GM21360 (cell line): ENCODE measurements around the gene IL1RAPL2.

Experiments used
- ATAC-seq: cut with Tn5 transposase; IDR thresholded peaks from one replicate; pipeline ENCODE4 v1.9.1; 2021; ENCODE audit warnings: mild to moderate bottlenecking, moderate library complexity; ENCODE audit not compliant: unreplicated experiment

The IL1RAPL2 gene

DNA sequence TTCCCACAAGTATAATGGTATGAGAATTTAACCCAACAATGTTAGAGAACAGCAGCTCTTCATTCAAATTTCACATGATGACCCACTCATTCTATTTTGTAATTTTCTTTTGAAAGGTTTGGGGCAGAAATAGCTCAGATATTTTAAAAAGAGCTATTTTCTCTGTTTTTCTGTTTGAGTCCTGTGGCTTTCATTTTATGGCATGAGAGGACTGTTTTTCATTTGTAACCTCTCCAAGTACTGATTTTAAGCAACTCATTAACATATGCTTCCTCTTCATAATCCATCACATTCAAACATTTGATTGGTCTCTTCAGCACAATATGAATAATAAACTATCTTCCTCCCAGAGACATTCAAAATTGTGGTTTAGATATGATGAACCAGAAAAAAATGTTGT is 783.5 kb downstream of the IL1RAPL2 start:
- ATAC-seq: no peak

DNA sequence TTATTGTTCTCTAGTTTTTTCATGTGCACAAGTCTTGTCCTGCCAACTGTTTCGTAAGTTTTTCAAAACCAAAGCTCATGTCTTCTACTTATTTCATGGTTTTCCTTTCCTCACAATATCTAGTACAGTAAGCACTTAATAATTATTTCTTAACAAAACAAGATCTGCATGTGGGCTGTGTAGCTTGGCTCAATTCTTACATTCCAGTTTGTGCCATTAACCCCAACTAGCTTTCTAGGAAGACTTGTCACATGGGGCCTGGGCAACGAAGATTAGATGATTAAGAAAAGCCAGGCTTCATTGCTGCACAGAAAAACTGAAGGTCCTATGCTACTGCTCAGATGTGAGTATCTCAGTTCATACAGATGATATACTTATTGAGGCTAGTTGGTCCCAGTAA is 809.8 kb downstream of the IL1RAPL2 start:
- no peak for ATAC-seq

DNA sequence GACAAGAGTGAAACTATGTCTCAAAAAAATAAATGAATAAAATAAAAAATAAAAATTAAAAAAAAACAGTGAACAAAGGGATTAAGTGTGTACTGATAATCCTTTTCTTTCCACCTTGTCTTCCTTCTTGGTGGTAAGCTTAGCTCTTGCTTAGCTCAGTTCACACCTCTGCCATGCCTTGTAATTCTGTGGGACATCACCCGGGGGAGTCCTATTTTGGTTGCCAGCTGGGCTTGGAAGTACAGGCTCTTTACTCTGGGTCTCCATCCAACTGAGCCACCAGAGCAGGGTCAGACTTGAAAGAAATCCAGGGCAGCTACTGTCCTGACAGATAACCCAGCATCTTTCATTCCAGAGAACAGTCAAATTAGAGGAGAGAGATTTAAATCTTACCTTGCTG is 858.7 kb downstream of the IL1RAPL2 start:
- no peak for ATAC-seq

DNA sequence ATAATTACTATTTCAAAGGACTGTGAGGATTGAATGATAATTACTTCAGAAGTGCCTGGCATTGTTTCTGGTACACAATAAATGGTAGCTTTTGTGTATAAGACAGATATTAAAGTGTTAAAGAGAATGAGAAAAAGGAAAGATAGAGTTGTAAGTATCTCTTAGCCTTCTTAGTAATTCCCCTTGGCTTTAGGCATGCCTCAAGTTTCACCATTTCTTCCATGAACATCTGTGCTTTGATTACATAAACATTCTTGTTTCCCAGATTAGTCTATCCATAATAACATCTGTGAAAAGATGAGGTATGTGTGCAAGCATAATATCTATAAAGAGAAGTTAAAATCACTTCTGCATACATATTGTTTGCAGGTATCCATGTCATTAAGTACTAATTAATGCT is 885.4 kb downstream of the IL1RAPL2 start:
- no peak for ATAC-seq

DNA sequence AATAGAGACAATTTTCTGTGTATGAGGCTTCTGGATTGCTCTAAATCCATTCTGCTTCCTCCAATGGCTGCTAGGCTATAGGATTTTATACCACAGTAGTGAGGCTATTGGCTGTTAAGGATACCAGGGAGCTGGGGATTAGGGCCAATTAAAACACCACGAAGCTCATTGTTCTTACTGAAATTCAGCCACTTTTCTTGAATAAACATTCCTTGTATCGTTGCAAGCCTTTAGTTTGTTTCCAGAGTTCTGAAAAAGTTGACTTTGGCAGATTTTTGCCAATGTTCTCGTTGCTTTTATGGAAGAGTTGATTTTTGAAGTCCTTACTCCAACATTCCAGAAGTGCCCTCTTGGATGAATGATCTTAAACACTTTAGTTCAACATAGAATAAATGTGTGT is 892.8 kb downstream of the IL1RAPL2 start:
- ATAC-seq: no peak

DNA sequence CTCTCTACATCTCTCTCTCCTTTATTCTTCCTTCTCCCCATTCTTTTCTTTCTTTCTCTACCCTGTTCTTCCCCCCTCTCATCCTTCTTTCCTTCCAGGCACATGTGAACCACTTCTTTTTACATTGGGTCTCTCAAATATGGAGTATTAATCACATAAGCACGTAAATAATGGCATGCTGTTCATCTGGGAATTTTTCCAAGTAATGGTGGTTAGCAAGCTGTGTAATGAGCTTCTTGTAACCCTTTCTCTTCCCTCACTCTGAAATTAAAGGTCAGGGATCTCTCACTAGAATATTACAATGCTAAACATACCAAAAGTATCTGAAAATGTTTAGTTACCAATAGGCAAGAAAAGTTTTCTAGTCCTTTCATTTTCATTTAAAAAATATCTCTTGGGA is 894.4 kb downstream of the IL1RAPL2 start:
- ATAC-seq: no peak

DNA sequence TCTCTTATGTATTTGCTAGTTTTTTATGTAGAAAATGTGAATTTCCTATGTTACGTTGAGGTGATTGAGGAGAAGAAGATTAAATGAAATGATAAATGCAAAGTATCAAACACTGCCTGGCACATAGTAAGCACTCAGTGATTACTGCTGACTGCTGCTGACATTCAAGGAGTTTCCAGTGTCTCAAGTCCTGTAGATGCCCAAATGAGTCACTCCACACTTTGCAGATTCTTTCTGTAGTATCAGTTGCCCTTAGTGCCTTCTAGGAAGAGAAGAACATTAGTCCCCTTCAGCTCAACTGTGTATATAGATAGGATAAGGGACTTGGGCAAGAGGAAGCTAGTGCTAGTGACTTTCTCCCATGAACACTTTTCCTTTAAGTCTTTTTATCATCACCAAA is 895.0 kb downstream of the IL1RAPL2 start:
- ATAC-seq: no peak

DNA sequence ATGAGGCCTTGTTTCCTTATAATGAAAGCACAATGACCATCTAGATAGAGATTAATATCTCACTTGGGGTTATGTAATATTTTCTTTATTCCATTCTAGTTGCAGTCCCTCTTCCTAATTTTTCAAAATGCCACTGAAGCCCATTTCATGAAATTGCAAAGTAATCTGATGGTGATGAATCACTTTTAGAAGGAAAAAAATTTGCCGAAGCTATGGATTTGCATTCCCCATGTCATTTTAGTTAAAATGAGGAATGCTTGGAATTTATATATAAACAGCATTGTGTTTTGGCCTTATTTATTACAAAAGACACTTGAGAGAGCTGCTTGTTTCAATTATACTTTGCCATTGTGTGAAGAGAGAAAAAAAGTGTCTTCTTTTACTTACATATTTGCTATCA is 896.2 kb downstream of the IL1RAPL2 start:
- ATAC-seq: no peak

DNA sequence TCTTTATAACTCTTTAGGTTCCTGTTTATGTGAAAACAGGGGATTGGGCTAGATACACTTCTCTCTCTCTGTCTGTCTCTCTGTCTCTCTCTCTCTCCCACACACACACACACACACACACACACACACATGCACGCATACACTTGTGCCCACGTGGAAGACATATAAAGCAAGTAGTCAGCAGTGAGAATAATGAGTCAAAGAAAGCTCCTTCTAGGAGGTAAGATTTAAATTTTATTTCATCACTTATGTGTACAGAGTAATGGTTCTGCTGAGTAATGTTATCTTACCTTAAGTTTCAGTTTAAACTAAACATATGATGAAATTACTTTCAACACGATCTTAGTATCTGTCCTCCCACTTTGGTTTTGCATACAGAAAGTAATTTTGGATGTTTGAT is 897.5 kb downstream of the IL1RAPL2 start:
- ATAC-seq: no peak

DNA sequence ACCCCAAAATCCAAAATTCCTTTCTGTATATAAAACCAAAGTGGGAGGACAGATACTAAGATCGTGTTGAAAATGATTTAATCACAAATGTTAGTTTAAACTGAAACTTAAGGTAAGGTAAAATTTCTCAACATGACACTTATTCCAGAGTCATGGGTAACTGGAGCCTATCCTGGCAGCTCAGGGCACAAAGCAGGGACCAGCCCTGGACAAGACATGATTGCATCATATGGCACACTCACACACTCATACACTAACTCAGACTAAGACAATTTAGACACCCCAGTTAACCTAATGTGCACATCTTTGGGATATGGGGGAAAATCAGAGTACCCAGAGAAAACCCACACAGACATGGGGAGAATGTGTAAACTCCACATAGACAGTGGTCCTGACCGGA is 898.6 kb downstream of the IL1RAPL2 start:
- no peak for ATAC-seq

DNA sequence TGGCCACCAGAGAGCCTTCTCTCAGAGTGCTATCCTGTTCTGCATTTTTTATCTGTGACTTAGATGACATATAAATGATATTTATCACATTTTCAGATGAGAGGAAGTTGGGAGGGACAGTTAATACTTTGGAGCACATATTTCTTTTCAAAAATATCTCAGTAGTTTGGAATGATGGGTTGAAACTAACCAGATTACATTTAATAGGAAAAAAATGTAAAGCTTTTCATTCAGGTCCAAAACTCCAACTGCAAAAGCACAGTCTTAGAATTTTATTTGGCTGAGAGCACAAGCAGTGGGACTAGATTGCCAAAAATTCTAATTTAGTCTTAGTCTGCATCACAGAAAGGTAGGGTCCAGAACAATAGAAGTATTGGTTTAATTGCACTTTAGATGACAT is 902.7 kb downstream of the IL1RAPL2 start:
- no peak for ATAC-seq

DNA sequence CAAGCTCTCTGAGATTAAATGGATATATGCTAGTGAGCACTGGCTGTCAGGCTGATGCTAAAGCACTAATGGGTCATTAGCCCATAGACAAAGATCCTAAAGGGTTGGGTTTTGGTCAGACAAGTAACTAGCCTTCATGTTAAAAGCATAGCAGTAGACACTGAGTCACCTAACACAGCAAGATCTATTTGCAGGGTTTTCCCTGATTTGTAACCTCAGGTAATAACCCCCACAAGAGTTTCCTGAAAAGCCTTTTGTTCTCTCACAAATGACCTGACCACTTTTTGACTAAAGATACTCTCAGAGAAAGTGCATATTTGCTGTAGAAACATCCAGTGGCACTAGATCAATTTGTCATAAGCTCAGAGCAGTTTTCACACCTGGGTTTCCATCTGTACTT is 905.6 kb downstream of the IL1RAPL2 start:
- no peak for ATAC-seq

DNA sequence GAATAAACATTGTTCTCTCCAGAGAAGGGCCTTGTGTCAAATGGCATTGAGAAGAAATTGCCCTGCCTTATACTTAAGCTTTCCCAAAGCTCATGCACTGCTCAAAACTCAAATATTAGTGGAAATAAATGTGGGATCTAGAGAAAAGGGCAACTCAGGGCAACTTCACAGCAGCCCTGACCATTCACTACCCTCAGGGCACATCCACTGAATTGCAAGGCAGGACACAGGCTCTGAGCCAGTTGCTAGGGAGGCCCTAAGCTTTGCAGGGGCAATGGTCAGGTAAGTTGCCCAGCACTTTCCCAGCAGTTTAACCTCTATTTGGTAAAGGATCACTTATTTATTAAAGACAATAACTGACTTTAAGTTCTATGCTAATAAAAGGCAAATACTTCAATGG is 909.8 kb downstream of the IL1RAPL2 start:
- no peak for ATAC-seq

DNA sequence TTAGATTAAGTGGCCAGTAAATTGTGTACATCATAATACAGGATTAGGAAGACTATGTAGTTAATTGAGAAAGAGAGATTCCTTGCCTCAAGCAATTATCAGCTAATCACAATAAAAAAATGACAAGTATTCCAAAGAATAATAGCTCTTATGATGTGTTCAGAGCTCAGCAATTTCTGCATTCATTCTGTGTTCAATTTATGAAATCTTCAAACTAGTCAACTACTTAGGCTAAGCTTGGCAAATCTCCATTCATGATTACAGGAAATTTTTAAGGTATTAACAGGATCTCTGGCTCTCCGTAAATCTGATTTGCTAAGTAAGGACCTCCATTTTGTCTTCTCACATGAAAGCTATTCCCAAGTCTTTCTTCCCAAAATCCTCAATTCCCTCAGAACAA is 911.4 kb downstream of the IL1RAPL2 start:
- no peak for ATAC-seq

DNA sequence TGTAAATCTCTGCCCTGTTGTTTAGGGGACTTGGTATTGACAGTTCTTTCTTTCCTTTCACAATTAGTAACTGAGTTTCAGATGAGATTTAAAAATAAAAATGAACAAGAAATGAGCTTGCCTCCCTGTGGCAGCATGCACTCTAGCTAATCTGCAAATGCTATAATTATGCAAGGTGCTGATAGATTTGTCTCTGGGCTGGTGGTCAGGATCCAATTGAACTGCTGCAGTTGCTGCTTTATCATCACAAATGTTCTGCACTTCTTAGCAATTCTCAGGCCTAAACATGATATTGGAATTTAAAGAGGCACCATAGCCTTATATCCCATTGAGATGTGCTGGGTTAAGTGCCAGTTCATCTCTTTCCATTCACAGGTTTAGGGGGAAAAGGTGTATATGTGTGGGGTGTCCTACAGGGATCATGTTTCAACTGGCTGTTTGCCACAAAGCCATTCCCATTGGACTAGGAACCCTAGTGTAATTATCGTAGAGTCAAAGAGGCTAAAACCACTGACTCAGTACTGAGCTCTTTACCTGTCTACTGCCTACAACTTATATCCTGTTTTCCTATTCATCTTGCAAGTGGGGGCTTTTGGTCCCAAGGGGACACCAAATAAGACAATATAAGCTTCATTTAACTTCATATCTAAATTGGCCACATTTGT is 914.8 kb downstream of the IL1RAPL2 start:
- no peak for ATAC-seq

DNA sequence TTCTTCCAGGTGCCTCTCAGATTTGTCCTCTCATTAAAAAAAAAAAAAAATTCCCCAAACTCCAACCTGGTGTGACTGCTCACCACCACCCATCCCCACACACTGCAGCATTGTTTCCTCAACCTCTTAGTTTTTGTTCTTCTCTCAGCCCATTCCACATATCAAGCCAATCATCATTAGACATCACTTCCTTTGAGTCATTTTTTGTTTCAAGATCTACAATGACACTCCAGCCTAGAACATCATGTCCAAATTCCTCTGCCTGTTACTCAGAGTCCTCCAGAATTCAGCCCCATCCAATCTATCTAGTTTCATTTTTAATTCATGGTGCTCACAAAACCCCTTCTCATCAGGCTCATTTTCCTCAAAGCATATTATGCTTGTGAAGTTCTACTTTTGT is 917.0 kb downstream of the IL1RAPL2 start:
- ATAC-seq: no peak

DNA sequence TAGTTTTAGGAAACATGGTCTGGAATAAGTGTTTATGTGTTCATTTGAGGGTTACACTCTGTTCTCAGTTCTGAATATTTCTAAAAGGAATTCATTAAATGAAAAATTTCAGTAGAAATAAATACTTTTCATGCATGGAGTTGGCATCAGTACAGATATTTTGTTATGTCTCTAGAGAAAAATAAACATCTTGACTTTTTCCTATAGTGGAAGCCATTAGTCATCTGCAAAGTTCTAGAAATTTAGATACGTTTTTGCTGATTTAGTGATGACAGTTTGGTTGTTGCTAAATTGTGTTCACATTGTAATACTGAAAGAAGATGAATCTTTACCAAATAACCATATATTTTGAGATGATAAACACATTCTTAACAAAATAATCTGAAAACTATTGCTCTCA is 922.7 kb downstream of the IL1RAPL2 start:
- ATAC-seq: no peak

DNA sequence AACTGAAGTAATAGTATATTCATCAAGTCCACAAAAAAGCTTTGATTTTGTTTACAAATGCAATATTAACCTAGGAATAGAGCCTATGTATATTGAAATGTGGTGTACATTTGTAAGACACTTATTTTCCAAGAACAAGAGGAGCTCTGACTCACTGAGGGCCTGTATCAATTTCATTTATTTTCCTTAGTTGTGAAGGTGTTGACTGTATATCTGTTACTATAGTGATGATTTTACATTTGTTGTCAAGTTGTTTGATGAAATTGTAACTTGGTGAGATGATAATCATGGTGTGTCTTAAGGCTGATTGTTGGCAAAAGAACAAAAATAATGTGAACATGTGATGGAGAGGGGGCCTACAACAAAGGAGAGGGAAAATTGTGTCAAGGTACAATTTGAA is 929.4 kb downstream of the IL1RAPL2 start:
- no peak for ATAC-seq

DNA sequence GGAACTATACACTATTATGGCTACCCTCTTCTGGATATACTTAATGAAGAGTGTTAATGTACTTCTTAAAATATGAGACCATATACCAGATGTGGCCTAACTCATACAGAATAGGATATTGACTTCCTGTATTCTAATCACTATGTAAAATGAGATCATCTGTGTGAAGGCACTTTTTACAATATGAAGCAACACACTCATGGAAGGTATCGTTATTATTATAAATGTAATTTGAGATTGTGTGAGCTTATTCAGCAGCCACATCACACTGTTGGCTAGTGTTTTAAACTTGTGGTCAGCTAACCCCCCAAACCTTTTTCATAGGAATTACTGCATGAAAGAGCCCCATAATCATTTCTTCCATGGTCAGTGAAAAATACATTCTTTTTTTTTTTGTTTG is 936.3 kb downstream of the IL1RAPL2 start:
- no peak for ATAC-seq

DNA sequence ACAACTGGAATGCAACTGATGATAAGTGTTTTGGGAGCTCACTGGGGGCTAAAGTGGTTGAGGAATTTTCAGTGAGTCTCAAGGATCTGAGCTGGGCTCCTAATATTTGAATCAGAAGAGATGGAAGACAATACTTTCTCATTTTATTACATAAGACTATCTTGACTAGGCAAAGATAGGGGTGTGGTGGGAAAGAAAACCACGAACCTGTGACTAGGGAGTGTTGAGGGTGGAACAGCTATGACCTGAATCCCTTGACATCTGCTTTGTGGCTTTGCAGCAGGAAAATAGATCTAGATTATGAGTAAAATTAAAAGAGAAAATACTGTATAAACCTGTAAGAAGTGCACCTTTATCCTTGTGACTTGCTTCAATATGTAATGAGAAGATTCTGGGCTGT is 949.6 kb downstream of the IL1RAPL2 start:
- no peak for ATAC-seq

DNA sequence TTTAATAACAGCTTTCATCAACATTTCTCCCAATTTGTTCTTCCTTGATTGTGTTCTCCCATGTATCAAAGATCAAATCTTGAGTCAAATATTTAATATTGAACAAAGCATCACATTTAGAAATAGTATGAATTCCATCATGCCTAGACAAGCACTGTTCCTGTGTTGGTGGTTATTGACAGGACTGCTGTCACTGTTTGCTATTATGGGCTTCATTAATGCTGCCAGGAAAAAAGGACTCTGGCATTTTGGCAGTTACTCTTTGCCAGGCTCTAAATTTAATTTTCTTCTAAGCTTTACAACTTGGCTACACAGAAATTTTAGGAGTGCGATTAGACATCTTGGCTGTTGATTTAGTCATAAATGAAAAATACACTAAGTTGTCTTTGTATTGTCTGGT is 960.4 kb downstream of the IL1RAPL2 start:
- no peak for ATAC-seq

DNA sequence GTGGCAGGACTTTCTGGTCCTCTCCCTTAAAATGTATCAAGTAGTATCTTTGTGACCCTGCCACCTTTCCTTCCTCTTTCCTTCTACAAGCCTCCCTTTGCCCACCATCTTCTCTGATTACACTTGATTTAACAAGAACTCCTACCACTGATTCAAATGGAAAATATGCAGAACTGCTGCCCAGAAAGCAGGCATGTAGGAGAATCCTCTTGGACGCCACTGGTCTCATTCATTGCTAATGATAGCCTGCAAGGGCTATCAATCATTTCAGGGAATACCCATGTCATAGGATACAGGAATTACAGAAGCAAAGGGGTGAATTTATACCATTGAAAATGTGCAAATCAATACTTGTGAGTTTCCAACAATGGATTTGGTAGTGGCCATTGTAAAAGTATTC is 961.8 kb downstream of the IL1RAPL2 start:
- ATAC-seq: no peak

DNA sequence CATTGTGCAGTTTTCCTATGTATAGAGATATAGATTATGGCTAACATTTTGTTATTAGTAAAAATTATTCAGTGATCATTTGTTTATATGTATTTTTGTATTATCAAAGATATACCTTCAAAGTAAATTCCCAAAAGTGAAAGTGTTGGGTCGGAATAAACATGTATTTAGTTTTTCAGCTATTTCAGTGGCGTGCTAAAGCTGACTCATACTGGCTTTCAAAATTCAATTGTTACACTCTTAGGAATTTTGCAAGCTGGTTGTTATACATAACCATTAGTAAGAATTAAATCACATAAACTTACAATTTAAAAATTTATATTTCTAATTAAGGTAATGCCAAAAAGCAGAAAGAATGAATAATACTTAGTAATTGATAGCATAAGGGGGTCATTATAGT is 968.0 kb downstream of the IL1RAPL2 start:
- no peak for ATAC-seq

DNA sequence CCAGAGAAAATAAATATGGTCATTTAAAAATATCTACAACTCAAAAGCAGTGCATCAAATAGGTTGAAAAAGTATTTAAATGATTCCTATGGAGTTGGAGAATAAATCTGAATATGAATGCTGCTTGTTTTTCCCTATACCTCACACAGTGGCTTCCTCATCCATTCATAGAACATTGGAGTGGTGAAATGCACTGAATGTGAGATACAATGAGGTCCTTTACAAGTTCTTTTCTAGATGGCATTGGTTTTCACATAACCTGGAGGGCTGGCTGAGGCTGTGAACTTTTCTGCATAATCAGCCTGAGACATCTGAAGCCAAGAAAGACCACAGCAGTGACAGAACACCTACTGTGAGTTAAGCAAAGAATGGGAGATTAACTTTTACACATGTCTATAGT is 977.3 kb downstream of the IL1RAPL2 start:
- no peak for ATAC-seq
